ENCODE data around the gene LRRC7. TPM values are rescaled to one million over a fixed set of nuclear protein-coding genes. Genes with fewer than 3 reads are reported as not detected.

The LRRC7 gene
- total RNA-seq, 1 experiment from 2014 or later = not detected

DNA sequence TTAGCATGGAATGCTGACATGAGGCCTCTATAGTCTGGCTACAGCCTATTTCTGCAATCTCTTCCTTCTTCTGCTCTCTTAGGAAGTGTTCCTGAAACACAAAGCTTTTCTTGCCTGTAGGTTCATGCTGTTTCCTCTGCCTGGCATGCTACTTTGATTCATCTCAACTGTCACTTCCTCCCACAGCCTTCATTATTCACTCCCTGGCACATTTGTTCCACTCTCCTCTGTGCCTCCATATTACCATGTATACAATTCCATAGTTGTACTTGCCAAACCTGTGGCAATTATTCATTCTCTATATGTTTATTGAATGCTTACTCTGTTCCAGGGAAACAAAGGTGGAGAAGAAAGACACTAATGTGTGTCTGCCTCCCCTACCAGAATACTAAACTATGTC is 210.2 kb downstream of the LRRC7 start:
- in situ Hi-C loops (cut with HindIII; ENCODE audit: low pct_unique_long_range_greater_than_20kb, low sequenced_read_pairs) (no loop called here), intact Hi-C loops (cut with micrococcal nuclease; ENCODE audit: unreplicated experiment) (no loop called here)
- Histone ChIP-seq H3K36me3 (ENCODE audit: control insufficient read depth, insufficient read depth, low read length) (no peaks in the 10 kb centered on the region), H3K4me1 (ENCODE audit: control insufficient read depth, insufficient read depth, low read length) (no peaks in the 10 kb centered on the region), H3K9me3 (ENCODE audit: control insufficient read depth, insufficient read depth, low read depth, low read length) (no peaks in the 10 kb centered on the region), H3K4me3 (ENCODE audit: low read depth in 2 of 2, low read length in 2 of 2) (no peak overlapping the region), H3K27ac (ENCODE audit: low read length) (no peak overlapping the region), H3K27me3 (ENCODE audit: control insufficient read depth, insufficient read depth, low read length) (no peaks in the 10 kb centered on the region)
- POLR2A ChIA-PET = no interaction called here
- no peak for DNase-seq (ENCODE audit: low read depth, low spot score)
- CTCF ChIA-PET = no interaction called here
- ATAC-seq = no peak
- TF ChIP-seq POLR2AphosphoS5 (IDR thresholded peaks at IDR 0.05; ENCODE audit: low read depth, low read length) (no peak), SIN3A (IDR thresholded peaks at IDR 0.05; ENCODE audit: borderline replicate concordance, insufficient read depth, low read depth, low read length) (no peak), TCF7L2 (IDR thresholded peaks at IDR 0.05; ENCODE audit: low read depth, low read length) (no peak)
- TF ChIP-seq, protein P1, sequence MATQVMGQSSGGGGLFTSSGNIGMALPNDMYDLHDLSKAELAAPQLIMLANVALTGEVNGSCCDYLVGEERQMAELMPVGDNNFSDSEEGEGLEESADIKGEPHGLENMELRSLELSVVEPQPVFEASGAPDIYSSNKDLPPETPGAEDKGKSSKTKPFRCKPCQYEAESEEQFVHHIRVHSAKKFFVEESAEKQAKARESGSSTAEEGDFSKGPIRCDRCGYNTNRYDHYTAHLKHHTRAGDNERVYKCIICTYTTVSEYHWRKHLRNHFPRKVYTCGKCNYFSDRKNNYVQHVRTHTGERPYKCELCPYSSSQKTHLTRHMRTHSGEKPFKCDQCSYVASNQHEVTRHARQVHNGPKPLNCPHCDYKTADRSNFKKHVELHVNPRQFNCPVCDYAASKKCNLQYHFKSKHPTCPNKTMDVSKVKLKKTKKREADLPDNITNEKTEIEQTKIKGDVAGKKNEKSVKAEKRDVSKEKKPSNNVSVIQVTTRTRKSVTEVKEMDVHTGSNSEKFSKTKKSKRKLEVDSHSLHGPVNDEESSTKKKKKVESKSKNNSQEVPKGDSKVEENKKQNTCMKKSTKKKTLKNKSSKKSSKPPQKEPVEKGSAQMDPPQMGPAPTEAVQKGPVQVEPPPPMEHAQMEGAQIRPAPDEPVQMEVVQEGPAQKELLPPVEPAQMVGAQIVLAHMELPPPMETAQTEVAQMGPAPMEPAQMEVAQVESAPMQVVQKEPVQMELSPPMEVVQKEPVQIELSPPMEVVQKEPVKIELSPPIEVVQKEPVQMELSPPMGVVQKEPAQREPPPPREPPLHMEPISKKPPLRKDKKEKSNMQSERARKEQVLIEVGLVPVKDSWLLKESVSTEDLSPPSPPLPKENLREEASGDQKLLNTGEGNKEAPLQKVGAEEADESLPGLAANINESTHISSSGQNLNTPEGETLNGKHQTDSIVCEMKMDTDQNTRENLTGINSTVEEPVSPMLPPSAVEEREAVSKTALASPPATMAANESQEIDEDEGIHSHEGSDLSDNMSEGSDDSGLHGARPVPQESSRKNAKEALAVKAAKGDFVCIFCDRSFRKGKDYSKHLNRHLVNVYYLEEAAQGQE (IDR thresholded peaks at IDR 0.05; ENCODE audit: insufficient read depth in 1 of 2, low read depth in 2 of 2, low read length in 1 of 2) = no peak
- TF ChIP-seq, protein P2, sequence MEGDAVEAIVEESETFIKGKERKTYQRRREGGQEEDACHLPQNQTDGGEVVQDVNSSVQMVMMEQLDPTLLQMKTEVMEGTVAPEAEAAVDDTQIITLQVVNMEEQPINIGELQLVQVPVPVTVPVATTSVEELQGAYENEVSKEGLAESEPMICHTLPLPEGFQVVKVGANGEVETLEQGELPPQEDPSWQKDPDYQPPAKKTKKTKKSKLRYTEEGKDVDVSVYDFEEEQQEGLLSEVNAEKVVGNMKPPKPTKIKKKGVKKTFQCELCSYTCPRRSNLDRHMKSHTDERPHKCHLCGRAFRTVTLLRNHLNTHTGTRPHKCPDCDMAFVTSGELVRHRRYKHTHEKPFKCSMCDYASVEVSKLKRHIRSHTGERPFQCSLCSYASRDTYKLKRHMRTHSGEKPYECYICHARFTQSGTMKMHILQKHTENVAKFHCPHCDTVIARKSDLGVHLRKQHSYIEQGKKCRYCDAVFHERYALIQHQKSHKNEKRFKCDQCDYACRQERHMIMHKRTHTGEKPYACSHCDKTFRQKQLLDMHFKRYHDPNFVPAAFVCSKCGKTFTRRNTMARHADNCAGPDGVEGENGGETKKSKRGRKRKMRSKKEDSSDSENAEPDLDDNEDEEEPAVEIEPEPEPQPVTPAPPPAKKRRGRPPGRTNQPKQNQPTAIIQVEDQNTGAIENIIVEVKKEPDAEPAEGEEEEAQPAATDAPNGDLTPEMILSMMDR (IDR thresholded peaks at IDR 0.05) = no peak
- no TSS peak for BruUV-seq (replicated peaks)

DNA sequence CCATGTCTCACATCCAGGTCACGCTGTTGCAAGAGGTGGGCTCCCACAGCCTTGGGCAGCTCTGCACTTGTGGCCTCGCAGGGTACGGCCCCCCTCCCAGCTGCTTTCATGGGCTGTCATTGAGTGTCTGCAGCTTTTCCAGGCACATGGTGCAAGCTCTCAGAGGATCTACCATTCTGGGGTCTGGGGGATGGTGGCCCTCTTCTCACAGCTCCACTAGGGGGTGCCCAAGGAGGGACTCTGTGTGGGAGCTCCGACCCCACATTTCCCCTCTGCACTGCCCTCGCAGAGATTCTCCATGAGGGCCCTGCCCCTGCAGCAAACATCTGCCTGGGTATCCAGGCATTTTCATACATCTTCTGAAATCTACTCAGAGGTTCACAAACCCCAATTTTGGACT is 219.4 kb downstream of the LRRC7 start:
- Histone ChIP-seq H3K9me3 (ENCODE audit: control insufficient read depth, insufficient read depth, low read depth, low read length) (no peaks in the 10 kb centered on the region), H3K27ac (ENCODE audit: low read length) (no peak overlapping the region), H3K27me3 (ENCODE audit: control insufficient read depth, insufficient read depth, low read length) (no peaks in the 10 kb centered on the region), H3K4me3 (ENCODE audit: low read depth in 2 of 2, low read length in 2 of 2) (no peak overlapping the region), H3K36me3 (ENCODE audit: control insufficient read depth, insufficient read depth, low read length) (no peaks in the 10 kb centered on the region), H3K4me1 (ENCODE audit: control insufficient read depth, insufficient read depth, low read length) (no peaks in the 10 kb centered on the region)
- BruUV-seq (replicated peaks) = no TSS peak
- ATAC-seq (no peak), DNase-seq (ENCODE audit: low read depth, low spot score) (no peak)
- ChIA-PET CTCF (no interaction called here), POLR2A (no interaction called here)
- in situ Hi-C loops (cut with HindIII; ENCODE audit: low pct_unique_long_range_greater_than_20kb, low sequenced_read_pairs) = no loop called here
- TF ChIP-seq, protein P1 (IDR thresholded peaks at IDR 0.05; ENCODE audit: insufficient read depth in 1 of 2, low read depth in 2 of 2, low read length in 1 of 2) = no peak
- TF ChIP-seq POLR2AphosphoS5 (IDR thresholded peaks at IDR 0.05; ENCODE audit: low read depth, low read length) = no peak
- intact Hi-C loops (cut with micrococcal nuclease; ENCODE audit: unreplicated experiment) = no loop called here

Data from Panc1 (cell line).